ENCODE data around the gene SRP14.
"Not testable (repeated sequence)": the region's sequence is repeated elsewhere in the genome, so short reads cannot be mapped to it uniquely, and the experiment has no call there.

SRP14 gene

DNA sequence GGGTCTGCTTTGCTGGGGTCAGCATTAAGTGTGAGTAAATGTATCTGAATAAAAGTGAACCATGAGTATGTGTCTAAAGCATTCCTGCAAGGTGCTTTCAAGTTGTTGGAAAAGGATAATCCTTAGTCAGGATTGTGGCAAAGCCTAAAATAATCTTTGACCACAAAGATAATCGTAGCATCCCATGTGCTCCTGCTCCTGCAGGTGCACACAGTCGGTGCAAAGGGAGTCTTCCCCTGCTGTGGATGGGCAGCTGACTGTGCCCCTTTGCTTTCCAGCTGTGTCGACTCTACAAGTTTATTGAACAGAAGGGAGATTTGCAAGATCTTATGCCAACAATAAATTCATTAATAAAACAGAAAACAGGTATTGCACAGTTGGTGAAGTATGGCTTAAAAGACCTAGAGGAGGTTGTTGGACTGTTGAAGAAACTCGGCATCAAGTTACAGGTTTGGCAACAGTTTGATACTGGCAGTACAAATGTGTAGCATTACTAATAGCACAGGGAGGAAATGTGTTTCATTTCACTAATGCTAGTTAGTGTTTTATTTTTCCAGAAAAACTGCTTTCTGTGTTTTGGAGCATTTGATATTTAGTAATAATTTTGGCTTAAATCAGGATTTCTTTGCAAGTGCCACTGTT is 22.6 kb downstream of the SRP14 start:
- no peak for DNase-seq

GRCh38 chr15:40014390-40014789 is 24.6 kb downstream of the SRP14 start:
- DNase-seq, result no peak

DNA sequence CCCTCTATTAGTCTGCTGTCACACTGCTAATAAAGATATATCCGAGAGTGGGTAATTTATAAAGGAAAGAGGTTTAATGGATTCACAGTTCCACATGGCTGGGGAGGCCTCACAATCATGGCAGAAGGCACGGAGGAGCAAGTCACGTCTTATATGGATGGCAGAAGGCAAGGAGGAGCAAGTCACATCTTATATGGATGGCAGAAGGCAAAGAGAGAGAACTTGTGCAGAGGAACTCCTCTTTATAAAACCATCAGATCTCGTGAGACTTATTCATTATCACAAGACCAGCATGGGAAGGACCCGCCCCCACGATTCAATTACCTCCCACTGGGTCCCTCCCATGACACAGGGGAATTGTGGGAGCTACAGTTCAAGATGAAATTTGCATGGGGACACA is 25.6 kb downstream of the SRP14 start:
- not testable (repeated sequence) for DNase-seq

DNA sequence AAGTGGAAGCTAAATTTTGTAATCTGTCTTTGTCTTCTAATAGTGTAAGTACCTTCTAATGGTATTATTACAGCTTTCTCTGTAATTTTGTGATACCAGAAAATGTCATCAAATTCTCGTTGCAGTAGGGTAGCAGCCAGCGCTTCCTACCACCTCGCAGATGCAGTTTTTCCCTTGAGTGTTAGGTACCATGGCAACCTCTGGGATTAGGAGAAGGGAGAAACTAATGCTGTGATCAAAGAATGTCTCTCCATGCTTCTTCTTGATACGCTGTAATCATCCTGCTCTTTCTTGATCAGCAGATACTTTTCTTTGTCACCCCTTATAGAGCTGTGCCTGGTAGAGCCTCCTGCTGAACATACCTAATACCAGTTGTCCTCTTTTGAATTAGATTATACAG is 27.7 kb downstream of the SRP14 start:
- no peak for DNase-seq

DNA sequence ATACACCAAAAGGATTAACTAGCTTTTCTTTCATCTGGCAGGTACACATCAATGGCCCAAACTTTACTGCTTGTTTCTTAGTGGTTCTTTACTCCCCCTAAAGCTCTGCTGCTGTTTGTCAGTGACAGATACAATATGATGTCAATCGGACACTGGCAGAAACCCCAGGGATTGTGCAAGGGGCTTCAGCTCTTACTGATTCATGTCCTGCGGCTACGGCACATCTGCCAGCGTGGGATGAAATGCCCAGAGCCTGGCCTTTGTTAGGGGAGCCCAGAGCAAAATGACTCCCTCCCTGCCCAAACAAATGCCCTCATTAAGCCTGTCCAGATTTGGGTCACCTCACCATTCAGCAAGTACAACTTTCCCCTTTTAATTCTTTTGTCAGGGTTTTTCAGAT is 28.3 kb downstream of the SRP14 start:
- no peak for DNase-seq

DNA sequence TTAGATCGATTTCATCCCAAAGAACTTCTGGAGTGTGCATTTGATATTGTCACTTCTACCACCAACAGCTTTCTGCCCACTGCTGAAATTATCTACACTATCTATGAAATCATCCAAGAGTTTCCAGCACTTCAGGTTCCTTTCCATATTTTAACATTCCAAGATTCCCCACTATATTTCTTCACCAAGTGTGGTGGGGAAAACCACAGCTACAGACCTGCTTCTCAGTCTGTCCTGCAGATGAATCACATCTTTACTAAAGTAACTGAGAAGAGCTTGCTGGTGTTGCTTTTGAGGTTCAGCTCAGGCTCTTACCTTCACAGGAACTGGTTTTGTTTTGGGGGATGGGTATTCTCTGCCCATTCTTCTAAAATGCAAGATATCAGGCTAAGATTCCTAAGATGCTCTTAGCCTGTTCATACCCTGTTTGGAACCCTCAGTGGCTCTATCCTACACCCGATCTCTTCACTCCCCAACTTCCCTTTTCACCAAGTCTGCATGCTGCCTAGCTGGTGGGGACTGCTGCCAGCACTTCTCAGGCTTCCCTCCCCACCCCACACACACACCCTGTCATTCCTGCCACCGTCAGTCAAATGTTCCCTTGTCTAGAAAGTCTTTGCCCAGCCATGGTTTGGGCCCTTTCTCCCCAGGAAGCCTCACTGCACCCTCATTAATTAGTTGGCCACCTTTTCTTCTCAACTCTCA is 30.8 kb downstream of the SRP14 start:
- no peak for DNase-seq

- no peak for DNase-seq
Observed at GRCh38 chr15:40006646-40007045, 32.3 kb downstream of the SRP14 start.

DNA sequence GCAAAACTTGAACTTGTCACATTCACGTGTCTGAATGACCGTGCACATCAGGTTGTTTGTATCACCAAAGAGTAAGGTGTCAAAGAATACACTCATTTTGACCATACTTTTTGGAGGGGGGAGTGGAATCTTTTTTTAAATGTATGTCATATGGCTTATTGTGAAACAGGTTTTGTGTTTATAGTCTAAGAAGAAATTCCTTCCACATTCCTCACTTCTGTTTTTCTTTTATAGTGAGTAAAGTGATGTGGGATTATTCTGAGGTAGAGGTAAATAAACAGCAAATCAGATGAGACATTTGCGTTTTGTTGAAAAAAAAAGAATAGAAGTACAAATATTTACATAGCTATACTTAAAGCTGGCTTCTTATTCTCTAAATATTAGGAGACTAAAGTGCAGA is 33.0 kb downstream of the SRP14 start:
- no peak for DNase-seq

GRCh38 chr15:40003116-40003916 is 35.7 kb downstream of the SRP14 start:
- no peak for DNase-seq

DNA sequence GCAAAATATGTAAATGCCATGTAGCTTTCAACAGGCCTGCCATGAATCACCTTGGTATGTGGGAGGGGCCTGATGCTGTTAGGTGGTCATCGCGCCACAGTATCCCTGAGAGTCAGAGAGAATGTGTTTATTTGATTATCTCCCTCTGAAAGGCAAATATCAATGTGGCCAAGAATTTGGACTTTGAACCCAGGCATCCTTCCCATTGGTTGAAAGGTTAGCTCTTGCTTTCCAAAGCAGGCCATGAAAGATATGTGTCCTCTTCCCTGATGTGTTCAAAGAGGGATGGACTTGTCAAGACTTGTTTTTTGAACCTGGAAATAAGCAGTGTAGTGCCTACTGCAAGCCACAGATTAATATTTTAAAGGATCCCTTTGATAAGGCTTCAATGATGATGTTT is 36.7 kb downstream of the SRP14 start:
- DNase-seq, result no peak

DNA sequence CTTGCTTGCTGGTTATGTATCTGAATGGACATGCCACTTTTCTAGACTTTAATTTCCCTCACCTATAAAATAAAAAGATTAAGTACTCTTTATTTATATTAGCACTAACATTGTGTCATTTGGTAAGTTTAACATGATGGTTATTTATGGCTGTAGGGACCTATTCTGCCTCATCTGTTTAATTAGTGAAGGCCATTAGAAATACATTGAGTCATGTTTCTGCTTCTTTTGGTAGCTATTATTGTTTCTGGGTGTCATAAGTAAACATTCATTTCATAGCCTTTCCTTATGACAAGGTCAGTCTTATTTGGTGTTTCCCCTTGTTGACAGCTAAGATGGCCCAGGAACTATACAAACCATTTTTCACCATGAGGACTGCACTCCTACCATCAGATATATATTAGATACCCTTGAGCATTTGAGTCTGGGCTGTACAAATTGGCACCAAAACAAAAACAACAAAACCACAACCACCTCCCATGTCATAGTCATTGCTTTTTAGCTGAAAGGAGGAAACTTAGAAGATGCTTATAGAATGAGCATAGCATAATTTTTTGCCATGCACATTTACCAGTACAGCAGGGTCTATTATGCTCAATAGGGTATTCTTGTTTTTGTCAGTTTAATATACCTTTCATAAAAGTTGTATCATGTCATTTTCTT is 39.3 kb downstream of the SRP14 start:
- peak in 1 of 3 experiments; percentile 25 for DNase-seq

DNA sequence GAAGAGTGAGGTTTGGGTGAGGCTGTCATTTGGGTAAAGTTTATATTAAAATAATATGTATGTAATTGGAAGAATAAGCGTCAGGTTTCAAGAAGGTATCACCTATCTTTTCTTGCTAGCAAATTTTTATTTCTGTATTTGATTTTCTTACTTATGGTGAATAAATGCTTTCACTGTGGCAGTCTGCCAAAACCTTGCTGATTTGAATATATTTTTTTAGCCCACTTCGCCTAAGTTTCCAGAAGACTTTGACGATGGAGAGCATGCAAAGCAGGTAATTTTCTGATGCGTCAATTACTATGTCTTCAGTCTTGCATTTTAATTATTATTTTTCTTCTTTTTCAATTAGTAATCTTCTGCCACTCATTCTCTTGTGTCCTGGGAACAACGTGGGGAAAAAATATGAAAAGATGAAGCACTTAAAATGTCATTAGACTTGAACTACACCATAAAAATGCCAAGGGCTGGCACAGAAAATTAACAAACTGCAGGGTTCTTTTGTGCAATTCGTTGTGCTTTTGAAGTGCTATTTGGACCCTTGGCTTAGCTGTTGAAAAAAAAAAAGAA is 40.4 kb downstream of the SRP14 start:
- DNase-seq, result peak in 1 of 3 experiments; percentile 16

GRCh38 chr15:39997639-39998038 is 41.3 kb downstream of the SRP14 start:
- no peak for DNase-seq

GRCh38 chr15:39997031-39997430 is 42.0 kb downstream of the SRP14 start:
- DNase-seq, result no peak

- not testable (repeated sequence) for DNase-seq
Observed at GRCh38 chr15:39996228-39996627, 42.8 kb downstream of the SRP14 start.

DNA sequence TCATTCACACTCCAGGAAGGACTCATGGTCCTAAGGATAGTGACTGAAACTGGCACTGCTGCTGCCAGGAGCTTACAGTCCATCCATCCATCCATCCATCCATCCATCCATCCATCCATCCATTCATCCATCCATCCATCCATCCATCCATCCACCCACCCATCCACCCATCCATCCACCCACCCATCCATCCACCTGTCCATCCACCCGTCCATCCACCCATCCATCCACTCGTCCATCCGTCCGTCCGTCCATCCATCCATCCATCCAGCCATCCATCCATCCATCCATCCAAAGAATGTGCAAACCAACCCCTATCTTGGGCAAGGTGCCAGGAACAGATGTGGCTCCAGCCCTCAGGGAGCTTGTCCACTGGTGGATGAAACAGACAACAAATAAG is 46.0 kb downstream of the SRP14 start:
- DNase-seq, result not testable (repeated sequence)

DNA sequence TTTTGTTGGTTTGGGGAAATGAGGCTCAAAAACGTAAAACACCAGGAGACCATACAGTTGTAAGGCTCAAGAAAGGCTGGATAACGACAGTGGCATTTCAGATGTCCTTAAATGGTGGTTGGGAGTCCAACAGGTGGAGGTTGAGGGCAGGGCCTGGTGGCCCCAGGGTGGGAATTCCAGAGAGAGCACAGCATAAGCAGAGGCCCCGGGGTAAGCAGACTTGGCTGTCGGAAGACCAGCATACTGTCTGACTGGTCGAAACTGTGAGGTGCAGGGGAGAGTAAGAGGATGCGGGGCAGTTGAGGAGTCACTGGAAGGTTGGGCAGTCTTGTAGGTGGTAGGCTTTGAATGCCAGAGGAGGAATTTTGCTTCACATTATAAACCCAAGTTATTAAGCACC is 48.3 kb downstream of the SRP14 start:
- no peak for DNase-seq

DNA sequence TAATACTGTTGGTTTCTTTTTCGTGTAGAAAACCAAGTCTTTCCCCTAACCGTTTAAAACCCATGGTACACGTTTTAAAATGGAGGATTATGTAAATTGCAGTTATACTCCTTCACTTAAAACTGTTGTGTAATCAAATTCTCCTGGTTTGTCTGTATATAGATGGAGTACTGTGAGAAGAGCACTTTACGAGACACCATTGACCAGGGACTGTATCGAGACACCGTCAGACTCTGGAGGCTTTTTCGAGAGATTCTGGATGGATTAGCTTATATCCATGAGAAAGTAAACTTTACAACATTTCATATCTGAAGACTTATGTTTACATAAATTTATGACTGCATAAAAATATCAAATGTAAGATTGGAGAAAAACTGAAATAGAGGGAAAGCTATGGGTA is 51.2 kb downstream of the SRP14 start:
- no peak for DNase-seq
